ENCODE results near the gene CKS1B.

The CKS1B gene

DNA sequence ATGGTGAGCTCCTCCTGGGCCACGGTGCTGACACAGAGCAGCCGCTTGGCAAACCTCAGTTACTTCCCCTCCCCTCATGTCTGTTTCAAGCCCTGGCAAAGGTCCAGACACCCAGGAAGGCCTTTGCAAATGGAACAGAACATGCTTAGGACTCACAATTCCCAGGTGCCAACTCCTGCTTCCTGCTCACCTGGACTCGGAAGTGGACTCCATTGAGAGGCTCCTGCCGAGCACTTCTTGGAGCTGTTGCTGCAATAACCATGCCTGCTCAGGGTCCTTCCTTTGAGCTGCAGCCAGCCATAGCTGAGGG lies 48.4 kb downstream of the CKS1B start:
- H3K4me3 ChIP-seq (replicated peaks; ENCODE audit: insufficient read depth, low read length): no peak overlapping the region
- TF ChIP-seq POLR2AphosphoS5 (IDR thresholded peaks at IDR 0.05; ENCODE audit: low read depth) (peak; percentile 44; the same call in 1 of the 2 replicates), GABPA (IDR thresholded peaks at IDR 0.05; ENCODE audit: low read depth) (no peak), CTCF (IDR thresholded peaks at IDR 0.05; ENCODE audit: insufficient read depth, low read length) (no peak), SPI1 (IDR thresholded peaks at IDR 0.05; ENCODE audit: borderline replicate concordance, low read depth) (peak; percentile 45; the same call in 1 of the 2 replicates)
- TF ChIP-seq, protein P1, sequence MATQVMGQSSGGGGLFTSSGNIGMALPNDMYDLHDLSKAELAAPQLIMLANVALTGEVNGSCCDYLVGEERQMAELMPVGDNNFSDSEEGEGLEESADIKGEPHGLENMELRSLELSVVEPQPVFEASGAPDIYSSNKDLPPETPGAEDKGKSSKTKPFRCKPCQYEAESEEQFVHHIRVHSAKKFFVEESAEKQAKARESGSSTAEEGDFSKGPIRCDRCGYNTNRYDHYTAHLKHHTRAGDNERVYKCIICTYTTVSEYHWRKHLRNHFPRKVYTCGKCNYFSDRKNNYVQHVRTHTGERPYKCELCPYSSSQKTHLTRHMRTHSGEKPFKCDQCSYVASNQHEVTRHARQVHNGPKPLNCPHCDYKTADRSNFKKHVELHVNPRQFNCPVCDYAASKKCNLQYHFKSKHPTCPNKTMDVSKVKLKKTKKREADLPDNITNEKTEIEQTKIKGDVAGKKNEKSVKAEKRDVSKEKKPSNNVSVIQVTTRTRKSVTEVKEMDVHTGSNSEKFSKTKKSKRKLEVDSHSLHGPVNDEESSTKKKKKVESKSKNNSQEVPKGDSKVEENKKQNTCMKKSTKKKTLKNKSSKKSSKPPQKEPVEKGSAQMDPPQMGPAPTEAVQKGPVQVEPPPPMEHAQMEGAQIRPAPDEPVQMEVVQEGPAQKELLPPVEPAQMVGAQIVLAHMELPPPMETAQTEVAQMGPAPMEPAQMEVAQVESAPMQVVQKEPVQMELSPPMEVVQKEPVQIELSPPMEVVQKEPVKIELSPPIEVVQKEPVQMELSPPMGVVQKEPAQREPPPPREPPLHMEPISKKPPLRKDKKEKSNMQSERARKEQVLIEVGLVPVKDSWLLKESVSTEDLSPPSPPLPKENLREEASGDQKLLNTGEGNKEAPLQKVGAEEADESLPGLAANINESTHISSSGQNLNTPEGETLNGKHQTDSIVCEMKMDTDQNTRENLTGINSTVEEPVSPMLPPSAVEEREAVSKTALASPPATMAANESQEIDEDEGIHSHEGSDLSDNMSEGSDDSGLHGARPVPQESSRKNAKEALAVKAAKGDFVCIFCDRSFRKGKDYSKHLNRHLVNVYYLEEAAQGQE (IDR thresholded peaks at IDR 0.05; ENCODE audit: insufficient replicate concordance, low read depth): no peak
- peak; percentile 21 to 77 for DNase-seq (ENCODE audit: low read depth in 1 of 2, low spot score in 1 of 2)
- no peak overlapping the region for H3K27ac ChIP-seq (replicated peaks)
- H3K27me3 ChIP-seq (ENCODE audit: insufficient read depth, poor library complexity, severe bottlenecking): no peaks in the 10 kb centered on the region

DNA sequence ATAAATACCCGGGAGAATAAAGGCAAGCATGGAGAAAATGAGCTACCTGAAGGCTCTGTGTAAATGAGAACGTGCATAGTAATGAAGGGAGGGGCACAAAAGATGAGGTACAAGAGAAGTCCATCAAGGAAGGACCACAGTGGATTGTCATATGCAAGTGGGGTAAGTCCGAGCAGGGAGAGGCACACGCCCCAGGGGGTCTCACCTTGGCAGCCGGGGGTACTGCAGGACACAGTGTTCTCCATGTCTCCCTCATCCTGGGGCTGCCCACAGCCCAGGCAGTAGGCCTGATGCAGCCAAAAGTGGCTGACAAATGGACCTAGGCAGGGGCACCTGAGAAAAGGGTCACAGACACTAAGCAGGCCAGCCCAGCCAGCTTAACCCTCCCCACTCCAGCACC lies 49.1 kb downstream of the CKS1B start:
- TF ChIP-seq SPI1 (IDR thresholded peaks at IDR 0.05; ENCODE audit: borderline replicate concordance, low read depth): no peak
- TF ChIP-seq, protein P1 (IDR thresholded peaks at IDR 0.05; ENCODE audit: insufficient replicate concordance, low read depth): no peak
- no peak for TF ChIP-seq POLR2AphosphoS5 (IDR thresholded peaks at IDR 0.05; ENCODE audit: low read depth)
- no peak for TF ChIP-seq CTCF (IDR thresholded peaks at IDR 0.05; ENCODE audit: insufficient read depth, low read length)
- no peak for TF ChIP-seq GABPA (IDR thresholded peaks at IDR 0.05; ENCODE audit: low read depth)
- Histone ChIP-seq H3K4me3 (replicated peaks; ENCODE audit: insufficient read depth, low read length) (no peak overlapping the region), H3K27ac (replicated peaks) (no peak overlapping the region), H3K27me3 (ENCODE audit: insufficient read depth, poor library complexity, severe bottlenecking) (no peaks in the 10 kb centered on the region)
- no peak for DNase-seq (ENCODE audit: low read depth in 1 of 2, low spot score in 1 of 2)

GRCh38 chr1:155024315-155024714 lies 49.8 kb downstream of the CKS1B start:
- no peak for DNase-seq (ENCODE audit: low read depth in 1 of 2, low spot score in 1 of 2)
- Histone ChIP-seq H3K27ac (replicated peaks) (no peak overlapping the region), H3K4me3 (replicated peaks; ENCODE audit: insufficient read depth, low read length) (no peak overlapping the region), H3K27me3 (ENCODE audit: insufficient read depth, poor library complexity, severe bottlenecking) (no peaks in the 10 kb centered on the region)
- TF ChIP-seq CTCF (IDR thresholded peaks at IDR 0.05; ENCODE audit: insufficient read depth, low read length) (no peak), SPI1 (IDR thresholded peaks at IDR 0.05; ENCODE audit: borderline replicate concordance, low read depth) (no peak), POLR2AphosphoS5 (IDR thresholded peaks at IDR 0.05; ENCODE audit: low read depth) (no peak), GABPA (IDR thresholded peaks at IDR 0.05; ENCODE audit: low read depth) (no peak)
- TF ChIP-seq, protein P1 (IDR thresholded peaks at IDR 0.05; ENCODE audit: insufficient replicate concordance, low read depth): no peak

Measured in HL-60 (cell line).